HepG2 (cell line): ENCODE results near the gene IFITM10. TPM values are rescaled to one million over a fixed set of nuclear protein-coding genes. Genes with fewer than 3 reads are reported as not detected.
A peak's percentile ranks its signal among the peaks of the same experiment; 100 is the strongest.

Experiments
- ARNT ChIP-seq: fragments of 450-650 bp; IDR thresholded peaks from 2 replicates; pipeline ENCODE4 v1.6.1; 2017
- RBAK ChIP-seq: sonication (generic); formaldehyde crosslinking; IDR thresholded peaks from 2 replicates; pipeline ENCODE4 v1.5.1; 2020; ENCODE audit warnings: mild to moderate bottlenecking, missing genetic modification reagents
- SKIL ChIP-seq: sonication (generic); formaldehyde crosslinking; IDR thresholded peaks from 2 replicates; pipeline ENCODE4 v1.8.0; 2022; ENCODE audit warnings: missing genetic modification reagents, mild to moderate bottlenecking, moderate library complexity, borderline replicate concordance
- ZBTB20 ChIP-seq: sonication (generic); formaldehyde crosslinking; IDR thresholded peaks from 2 replicates; pipeline ENCODE4 v1.8.1; 2023; ENCODE audit warnings: missing genetic modification reagents, low read depth, mild to moderate bottlenecking, borderline replicate concordance
- ZBTB7B ChIP-seq: sonication (generic); formaldehyde crosslinking; IDR thresholded peaks from 2 replicates; pipeline ENCODE4 v1.4.0; 2020; ENCODE audit warnings: missing genetic modification reagents
- ZNF18 ChIP-seq: sonication (generic); formaldehyde crosslinking; IDR thresholded peaks from 2 replicates; pipeline ENCODE4 v1.8.0; 2022; ENCODE audit warnings: mild to moderate bottlenecking, missing genetic modification reagents; ENCODE audit not compliant: insufficient replicate concordance
- ZNF460 ChIP-seq: sonication (generic); formaldehyde crosslinking; IDR thresholded peaks from 2 replicates; pipeline ENCODE4 v1.5.1; 2020; ENCODE audit warnings: missing genetic modification reagents, mild to moderate bottlenecking, borderline replicate concordance
- ZNF546 ChIP-seq: sonication (generic); formaldehyde crosslinking; conservative IDR thresholded peaks from 2 replicates; pipeline ENCODE4 v1.8.1; 2023; ENCODE audit warnings: mild to moderate bottlenecking, missing genetic modification reagents
- ZNF563 ChIP-seq: sonication (generic); formaldehyde crosslinking; IDR thresholded peaks from 2 replicates; pipeline ENCODE4 v1.8.0; 2022; ENCODE audit warnings: mild to moderate bottlenecking, moderate library complexity, missing genetic modification reagents
- ZNF572 ChIP-seq: sonication (generic); formaldehyde crosslinking; IDR thresholded peaks from 2 replicates; pipeline ENCODE4 v1.5.1; 2020; ENCODE audit warnings: mild to moderate bottlenecking, missing genetic modification reagents
- ZNF576 ChIP-seq: sonication (generic); formaldehyde crosslinking; IDR thresholded peaks from 2 replicates; pipeline ENCODE4 v1.4.0; 2020; ENCODE audit warnings: mild to moderate bottlenecking, missing genetic modification reagents
- ZNF672 ChIP-seq: sonication (generic); formaldehyde crosslinking; IDR thresholded peaks from 2 replicates; pipeline ENCODE4 v1.8.1; 2022; ENCODE audit warnings: missing genetic modification reagents
- ZNF781 ChIP-seq: sonication (generic); formaldehyde crosslinking; IDR thresholded peaks from 2 replicates; pipeline ENCODE4 v1.5.1; 2020; ENCODE audit warnings: borderline replicate concordance, mild to moderate bottlenecking, missing genetic modification reagents; ENCODE audit errors: not compliant biosample characterization
- ZNF83 ChIP-seq: sonication (generic); formaldehyde crosslinking; IDR thresholded peaks from 2 replicates; pipeline ENCODE4 v1.4.0; 2020; ENCODE audit warnings: missing genetic modification reagents, mild to moderate bottlenecking, borderline replicate concordance
- ZUFSP ChIP-seq: sonication (generic); formaldehyde crosslinking; IDR thresholded peaks from 2 replicates; pipeline ENCODE4 v1.9.0; 2021; ENCODE audit warnings: missing genetic modification reagents, mild to moderate bottlenecking, borderline replicate concordance
- polyA plus RNA-seq, 8 experiments: library from polyadenylated mRNA; depleted of rRNA in 3 of 8; stranded (reverse) in 7 of 8; unstranded in 1 of 8; fragments of >200 nt; fragmentation: Illumina TruSeq in 4 of 8; extraction: Trizol in 4 of 8; gene quantifications; 2 replicates each; pipeline versions ENCODE4 v1.2.1 to v1.2.3, GENCODE V29; 2011 to 2016; ENCODE audit warnings: low read depth in 4 of 8, missing spikeins in 1 of 8, mixed read lengths in 1 of 8; ENCODE audit not compliant: insufficient read depth in 1 of 8
- total RNA-seq, 5 experiments: library from RNA; depleted of rRNA; stranded (reverse); fragments of >200 nt; fragmentation: Illumina TruSeq; extraction: Trizol; gene quantifications; 2 replicates each; pipeline ENCODE4 v1.2.3, GENCODE V29; 2016; ENCODE audit warnings: low read depth in 1 of 5

IFITM10 gene
- total and polyA plus RNA-seq, 2 of the 13 experiments (the other 11 are each of a cell fraction or from before 2014, with no cell fraction given), result 0.09 to 0.13 TPM

- 0 out of 2 replicates have a peak, but pooled peaks have one; percentile 22 for TF ChIP-seq RBAK (CRISPR knock-in tag)
- no peak for TF ChIP-seq ZNF18 (CRISPR knock-in tag)
- TF ChIP-seq ARNT, result no peak
- no peak; the same call in 1 of the 2 replicates for TF ChIP-seq ZNF563
- TF ChIP-seq ZNF576 (CRISPR knock-in tag), result no peak
- 0 out of 2 replicates have a peak, but pooled peaks have one; percentile 2 for TF ChIP-seq ZNF672 (CRISPR knock-in tag)
- no peak for TF ChIP-seq ZNF781 (CRISPR knock-in tag)
- no peak for TF ChIP-seq ZBTB7B (CRISPR knock-in tag)
- no peak for TF ChIP-seq ZNF460
- TF ChIP-seq ZNF546 (CRISPR knock-in tag), result no peak
- TF ChIP-seq ZNF572, result no peak
- TF ChIP-seq SKIL (CRISPR knock-in tag), result no peak
- TF ChIP-seq ZBTB20, result 0 out of 2 replicates have a peak, but pooled peaks have one; percentile 28
- no peak for TF ChIP-seq ZUFSP (CRISPR knock-in tag)
- no peak for TF ChIP-seq ZNF83 (CRISPR knock-in tag)
- TF ChIP-seq, all 625 proteins: peak for 34
Observed at GRCh38 chr11:1691878-1692707, 58.3 kb downstream of the IFITM10 start (continued).
